Stimulated activated CD8-positive, alpha-beta memory T cell treated with anti-CD3 and anti-CD28 coated beads, Interleukin-4, amount 100 ng/mL, for 48 hours (primary cell): ENCODE measurements around the gene TWNK.
A peak's percentile ranks its signal among the peaks of the same experiment; 100 is the strongest.

Experiments
- DNase-seq: peaks from one replicate; pipeline ENCODE4 v3.0.0-alpha.2; 2020

The TWNK gene

GRCh38 chr10:100998183-100998990 lies 11.0 kb downstream of the TWNK start:
- DNase-seq = peak; percentile 73

- DNase-seq = peak; percentile 85
Measured at GRCh38 chr10:100998991-100999741, 11.8 kb downstream of the TWNK start.

- DNase-seq = no peak
Measured at GRCh38 chr10:100999742-101000126, 12.4 kb downstream of the TWNK start, which contains the start of gene LZTS2. Gene LZTS2, plus strand, starts transcription at chr10:100999808. Its CDS starts 2,731 bp downstream, at chr10:101002539.

DNA sequence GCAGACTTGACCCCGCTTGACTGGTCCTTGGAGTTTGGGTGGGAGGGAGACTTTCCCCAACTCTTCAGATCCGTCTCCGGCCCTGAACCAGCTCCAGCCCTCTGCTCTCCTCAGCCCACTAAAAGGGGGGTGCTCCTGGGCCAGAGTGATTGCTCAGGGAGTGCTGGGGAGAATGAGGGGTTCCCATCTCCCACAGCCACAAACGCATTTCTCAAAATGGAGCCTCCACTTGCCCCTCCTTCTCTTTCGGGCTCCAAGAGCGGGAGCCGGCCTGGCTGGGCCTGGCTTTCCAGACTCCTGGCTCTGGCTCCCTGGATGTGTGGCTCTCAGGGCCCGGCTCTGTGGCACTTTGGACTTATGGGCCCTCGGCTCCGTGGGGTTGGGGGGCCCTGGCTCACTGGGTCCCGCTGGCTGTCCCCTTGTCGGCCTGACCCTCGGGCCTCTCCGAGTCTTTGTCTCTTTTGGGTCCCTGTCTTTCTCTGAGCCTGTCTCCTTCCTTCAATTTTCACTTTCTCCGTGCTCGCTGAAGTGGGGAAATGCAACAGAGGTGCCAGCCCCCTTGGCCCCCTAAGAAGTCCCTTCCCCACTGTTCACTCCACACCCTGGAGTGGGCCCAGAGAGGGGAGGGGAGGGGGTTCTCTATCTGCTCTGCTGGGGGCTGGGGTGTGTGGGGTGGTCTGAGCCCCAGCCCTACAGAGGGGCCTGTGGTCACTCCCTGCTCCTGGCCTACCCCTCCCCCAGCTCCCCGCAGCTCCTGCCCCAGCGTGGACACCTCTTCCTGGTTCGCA lies 13.0 kb downstream of the TWNK start:
- no peak for DNase-seq

DNA sequence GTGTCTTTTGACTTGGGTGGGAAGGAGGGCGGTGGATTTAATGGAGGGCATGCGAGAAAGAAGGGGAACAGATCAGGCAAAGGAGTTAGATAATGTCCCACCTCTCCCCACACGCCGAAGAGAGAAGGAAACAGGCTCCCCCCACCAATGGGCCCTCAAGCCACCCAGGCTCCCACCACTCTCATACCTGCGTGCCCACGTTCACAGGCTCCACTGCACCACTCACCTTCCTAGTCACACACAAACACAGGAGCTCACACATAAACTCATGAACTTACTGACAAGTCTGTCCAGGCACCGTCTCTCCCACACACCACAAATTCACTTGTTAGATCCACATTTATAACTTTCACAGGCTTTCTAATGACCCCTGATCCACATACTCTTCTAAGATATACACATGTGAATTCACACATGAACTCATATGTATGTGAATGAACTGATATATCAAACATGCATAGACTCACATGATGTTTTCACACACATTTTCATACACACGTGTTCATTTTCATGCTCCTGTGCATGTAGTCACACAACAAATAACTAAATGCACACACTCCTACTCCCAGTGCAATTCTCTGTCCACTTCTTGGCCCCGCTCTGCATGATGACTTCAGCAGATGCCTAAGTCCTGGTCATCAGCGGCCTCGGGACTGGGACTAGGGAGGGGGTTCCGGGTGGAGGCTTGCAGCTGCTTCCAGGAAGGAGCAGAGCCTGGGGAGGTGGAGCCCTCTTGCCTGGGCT lies 13.7 kb downstream of the TWNK start:
- no peak for DNase-seq

DNA sequence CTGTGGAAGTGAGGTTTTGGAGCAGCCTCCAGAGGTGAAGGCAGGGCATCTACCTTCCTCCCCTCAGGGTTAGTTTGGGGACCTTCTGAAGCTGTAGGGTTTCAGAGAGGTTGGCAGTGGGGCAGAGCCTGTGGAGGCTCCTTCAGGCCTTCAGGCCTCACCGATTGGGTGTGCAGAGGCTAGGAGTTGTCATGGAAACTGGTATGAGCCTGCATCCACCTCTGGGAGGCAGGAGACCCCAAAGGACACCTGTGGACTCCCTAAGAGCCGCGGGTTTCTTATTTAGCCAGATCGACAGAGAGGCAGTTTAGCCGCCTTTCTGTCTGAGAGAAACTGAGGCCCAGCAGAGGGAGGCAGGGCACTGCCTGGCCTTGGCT lies 14.3 kb downstream of the TWNK start:
- no peak for DNase-seq

- DNase-seq = no peak
Measured at GRCh38 chr10:101002456-101002855, 15.1 kb downstream of the TWNK start.

GRCh38 chr10:101003639-101004206 lies 16.4 kb downstream of the TWNK start:
- DNase-seq = no peak

- DNase-seq = no peak
Measured at GRCh38 chr10:101005361-101005760, 18.0 kb downstream of the TWNK start.

GRCh38 chr10:101005869-101006567 lies 18.7 kb downstream of the TWNK start:
- DNase-seq = no peak

GRCh38 chr10:101006593-101007098 lies 19.3 kb downstream of the TWNK start:
- no peak for DNase-seq

- no peak for DNase-seq
Measured at GRCh38 chr10:101007099-101007711, 19.9 kb downstream of the TWNK start.

- no peak for DNase-seq
Measured at GRCh38 chr10:101007915-101008822, 20.8 kb downstream of the TWNK start.

DNA sequence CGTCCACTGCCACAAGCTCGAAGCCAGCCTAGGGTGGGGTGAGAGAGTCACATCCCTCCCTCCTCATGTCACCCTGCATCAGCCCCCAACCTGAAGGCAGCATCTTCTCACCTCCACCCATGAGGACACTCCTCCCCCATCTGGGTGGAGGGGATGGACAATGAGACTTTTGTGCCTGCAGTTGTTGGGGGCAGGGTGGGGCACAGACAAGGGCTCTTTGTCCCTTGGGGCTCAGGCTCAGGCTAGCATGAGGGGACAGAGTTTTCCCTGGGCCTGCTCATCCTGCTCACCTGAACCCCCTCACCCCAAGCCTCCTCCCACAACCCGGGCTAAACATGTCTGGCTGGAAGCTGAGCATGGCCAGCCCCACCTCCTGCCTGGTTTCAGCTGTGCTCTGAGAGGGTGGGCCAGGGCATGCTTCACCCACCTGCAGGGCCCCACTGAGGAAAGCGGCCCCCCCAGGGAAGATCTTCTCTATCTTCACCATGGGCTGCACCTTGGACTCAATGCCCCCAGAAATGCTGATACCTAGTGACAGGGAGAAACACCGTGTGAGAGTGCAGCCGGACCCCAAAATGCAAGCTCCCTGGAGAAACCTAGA lies 21.6 kb downstream of the TWNK start:
- DNase-seq = no peak

- no peak for DNase-seq
Measured at GRCh38 chr10:101010329-101010728, 23.0 kb downstream of the TWNK start.

- no peak for DNase-seq
Measured at GRCh38 chr10:101011517-101012423, 24.4 kb downstream of the TWNK start.

- peak; percentile 90 for DNase-seq
Measured at GRCh38 chr10:101012525-101013364, 25.4 kb downstream of the TWNK start.
